ENCODE data around the gene CYB5RL.
"Not testable (repeated sequence)": the region's sequence is repeated elsewhere in the genome, so short reads cannot be mapped to it uniquely, and the experiment has no call there.

CYB5RL gene, protein sequence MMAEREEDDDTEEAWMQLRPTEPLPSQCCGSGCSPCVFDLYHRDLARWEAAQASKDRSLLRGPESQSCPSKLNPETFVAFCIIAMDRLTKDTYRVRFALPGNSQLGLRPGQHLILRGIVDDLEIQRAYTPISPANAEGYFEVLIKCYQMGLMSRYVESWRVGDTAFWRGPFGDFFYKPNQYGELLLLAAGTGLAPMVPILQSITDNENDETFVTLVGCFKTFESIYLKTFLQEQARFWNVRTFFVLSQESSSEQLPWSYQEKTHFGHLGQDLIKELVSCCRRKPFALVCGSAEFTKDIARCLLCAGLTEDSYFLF

GRCh38 chr1:54199765-54200518 is at the start of gene CYB5RL, which contains the start of gene MRPL37:
CYB5RL (minus strand) TSS chr1:54200030; CDS start chr1:54195616, 4,414 bp downstream.
MRPL37 (plus strand) TSS chr1:54200167; CDS start chr1:54200244, 77 bp downstream.
- peak; percentile 86 for DNase-seq

- no peak for DNase-seq
Measured at GRCh38 chr1:54248966-54249365, 49.1 kb upstream of the CYB5RL start.

DNA sequence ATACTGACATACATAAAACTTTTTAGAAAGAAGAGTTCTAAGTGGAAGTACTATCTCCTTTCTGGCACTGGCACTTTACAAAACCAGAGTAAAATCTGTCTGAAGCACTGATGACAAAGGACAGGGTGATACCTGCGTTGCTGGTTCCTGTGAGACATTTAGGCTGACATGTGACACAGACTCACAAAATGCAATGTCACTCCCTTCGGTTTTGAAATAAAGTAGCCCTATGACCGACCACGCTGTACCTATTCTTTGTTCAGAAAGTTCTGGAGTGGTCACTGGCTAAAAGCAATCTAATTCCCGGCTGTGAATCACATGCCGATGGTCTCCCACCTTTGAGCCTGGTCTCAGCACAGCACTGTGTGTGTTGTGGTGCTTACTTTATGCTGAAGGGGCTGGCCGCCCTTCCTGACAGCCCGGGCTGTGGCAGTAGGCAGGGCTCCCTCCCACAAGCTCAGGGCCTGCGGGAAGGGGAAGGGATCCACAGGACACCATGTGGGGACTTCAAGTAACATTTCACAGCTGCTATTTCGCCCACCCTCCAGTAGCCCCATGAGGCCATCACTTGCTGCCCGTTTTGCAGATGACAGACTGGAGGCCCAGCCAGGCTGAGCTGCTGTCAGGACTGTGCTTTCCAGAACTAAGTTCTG is 48.2 kb upstream of the CYB5RL start:
- no peak for DNase-seq

DNA sequence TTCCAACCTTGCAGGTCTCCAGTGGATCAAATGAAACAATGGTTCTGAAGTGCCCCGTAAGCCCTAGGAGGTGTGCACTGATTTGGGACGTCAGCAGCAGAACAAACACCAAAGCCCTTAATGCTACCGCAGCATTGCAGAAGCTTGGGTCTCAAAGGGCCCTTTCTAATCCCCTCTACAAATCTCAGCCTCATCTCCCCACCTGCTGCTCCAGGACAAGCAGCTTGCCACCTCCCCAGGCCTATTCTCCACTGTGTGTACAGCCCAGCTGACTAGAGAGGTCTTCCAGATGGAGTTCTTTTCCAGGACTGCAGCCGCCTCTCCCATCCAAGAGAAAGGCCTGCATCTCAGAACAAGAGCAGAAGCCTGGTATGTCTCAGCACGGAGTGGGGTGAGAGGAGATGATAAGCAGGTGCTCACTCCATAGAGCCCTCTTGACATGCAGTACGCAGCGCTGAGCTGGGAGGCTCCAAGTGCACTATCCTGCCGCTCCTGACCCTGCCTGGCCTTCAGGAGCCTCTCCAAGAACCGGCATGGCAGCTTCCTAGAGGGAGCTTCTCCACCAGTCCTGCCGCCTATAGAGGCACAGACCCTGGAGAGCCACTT is 46.4 kb upstream of the CYB5RL start:
- DNase-seq: no peak

DNA sequence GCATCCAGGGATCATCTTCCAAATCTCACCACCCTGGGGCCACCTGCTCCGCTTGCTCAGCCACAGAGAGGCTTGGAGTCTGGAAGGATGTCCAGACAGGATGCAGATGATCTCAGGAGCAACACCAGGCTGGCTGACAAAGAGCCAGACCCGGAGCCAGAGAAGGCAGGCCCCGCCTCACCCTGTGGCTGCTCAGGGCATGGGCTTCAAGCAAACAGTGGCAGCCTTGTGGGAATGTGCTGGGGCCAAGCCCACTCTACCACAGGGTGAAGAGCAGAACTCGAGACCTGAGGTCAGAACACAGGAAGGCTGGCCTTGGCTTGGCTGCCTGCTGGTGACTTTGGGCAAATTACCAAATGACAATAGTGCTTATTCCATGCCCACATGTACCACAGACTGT is 45.7 kb upstream of the CYB5RL start:
- DNase-seq: no peak

- DNase-seq: no peak
Measured at GRCh38 chr1:54244655-54245054, 44.8 kb upstream of the CYB5RL start.

DNA sequence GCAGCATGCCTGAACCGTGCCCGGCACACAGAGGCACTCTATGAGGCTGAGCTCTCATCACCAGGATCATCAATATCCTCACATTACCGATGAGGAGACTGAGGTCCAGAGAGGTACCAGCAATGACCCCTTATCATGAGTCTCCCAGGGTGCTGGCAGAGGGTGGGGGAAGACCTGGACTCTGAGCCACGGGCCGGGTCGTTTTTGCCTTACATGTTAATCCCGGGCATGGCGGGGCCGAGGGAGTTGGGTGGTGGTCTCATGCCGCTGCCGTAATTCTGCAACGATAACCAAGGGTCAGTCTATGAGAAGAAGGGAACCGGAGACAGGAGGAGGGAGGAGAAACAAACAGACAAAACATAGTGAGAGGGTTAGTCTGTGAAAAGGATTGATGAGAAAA is 43.2 kb upstream of the CYB5RL start:
- DNase-seq: no peak

DNA sequence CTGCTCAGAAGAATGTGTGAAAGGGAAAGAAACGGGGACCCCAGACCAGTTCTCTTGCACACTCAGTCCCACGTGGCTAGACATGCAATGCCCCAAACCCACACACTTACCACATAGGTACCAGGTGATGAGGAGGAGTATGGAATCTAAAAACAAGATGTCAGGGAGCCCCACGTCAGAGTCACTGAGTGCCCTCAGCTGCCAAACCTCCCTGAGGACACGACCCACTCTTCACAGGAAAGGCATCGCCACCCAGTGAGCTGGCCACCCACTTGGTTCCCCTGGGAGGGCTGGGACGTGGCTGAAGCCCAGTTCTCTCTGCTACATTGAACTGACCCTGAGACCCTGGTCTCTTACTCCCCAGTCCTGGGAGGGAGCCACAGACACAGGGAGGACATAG is 41.5 kb upstream of the CYB5RL start:
- no peak for DNase-seq

DNA sequence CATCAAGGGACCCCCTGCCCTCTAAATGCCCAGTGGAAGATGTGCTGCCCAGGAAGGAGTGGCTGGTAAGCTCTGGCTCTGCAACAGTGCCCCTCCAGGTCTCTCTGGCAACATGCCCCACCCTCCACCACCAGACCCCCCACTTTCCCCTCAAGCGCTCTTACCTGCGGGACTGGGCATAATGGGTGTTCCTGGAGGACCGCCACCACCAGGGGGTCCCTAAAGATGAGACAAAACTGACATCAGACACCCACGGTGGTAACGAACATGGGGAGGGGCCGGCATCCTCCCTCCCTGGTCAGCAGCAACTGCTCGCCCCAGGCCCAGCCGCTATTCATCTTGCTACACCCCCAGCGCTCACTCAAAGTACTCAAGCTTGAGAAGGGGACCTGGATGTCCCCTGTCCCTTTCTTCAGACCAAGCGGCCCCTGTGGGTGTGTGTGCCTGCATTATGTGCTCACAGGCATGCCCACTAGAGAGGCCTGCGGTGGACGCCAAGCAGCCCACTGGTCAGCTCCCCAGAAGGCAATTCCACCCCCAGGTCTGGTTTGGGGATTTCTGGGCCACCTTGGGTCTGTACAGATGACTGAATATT is 41.0 kb upstream of the CYB5RL start:
- no peak for DNase-seq

DNA sequence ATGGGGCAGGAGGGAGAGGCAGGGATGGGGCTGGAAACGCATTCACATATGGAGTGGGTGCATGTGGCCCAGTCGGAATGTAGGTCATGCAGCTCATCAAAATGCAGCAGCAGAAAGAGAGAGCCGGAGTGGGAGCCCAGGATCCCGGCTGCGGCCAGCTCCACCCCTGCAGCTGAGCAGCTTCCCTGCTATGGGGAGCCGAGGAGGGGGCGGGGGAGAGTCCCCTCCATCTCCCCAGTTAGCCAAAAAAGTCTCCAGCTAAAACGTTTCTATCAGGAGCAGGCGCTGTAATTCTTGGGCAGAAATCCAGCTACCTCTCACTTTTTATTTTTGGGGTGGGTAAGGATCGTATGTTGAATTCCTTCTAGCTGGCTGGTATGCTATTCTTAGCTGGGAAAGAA is 39.8 kb upstream of the CYB5RL start:
- no peak for DNase-seq

DNA sequence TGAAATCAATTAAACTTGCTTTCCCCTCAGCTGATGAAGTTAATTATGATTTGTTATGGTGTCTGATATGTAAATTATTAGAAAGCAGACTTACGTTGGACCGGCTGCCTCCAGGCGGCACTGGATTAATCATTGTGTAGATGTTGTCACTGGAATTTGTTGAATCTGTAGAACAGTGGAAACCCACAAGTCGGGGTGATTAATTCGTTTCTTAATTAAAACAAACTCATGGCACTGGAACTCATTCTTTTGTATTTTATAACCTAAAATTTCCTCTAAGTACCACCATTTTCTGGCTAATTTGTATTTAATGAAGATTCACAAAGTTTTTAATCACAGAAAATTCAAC is 39.2 kb upstream of the CYB5RL start:
- no peak for DNase-seq

DNA sequence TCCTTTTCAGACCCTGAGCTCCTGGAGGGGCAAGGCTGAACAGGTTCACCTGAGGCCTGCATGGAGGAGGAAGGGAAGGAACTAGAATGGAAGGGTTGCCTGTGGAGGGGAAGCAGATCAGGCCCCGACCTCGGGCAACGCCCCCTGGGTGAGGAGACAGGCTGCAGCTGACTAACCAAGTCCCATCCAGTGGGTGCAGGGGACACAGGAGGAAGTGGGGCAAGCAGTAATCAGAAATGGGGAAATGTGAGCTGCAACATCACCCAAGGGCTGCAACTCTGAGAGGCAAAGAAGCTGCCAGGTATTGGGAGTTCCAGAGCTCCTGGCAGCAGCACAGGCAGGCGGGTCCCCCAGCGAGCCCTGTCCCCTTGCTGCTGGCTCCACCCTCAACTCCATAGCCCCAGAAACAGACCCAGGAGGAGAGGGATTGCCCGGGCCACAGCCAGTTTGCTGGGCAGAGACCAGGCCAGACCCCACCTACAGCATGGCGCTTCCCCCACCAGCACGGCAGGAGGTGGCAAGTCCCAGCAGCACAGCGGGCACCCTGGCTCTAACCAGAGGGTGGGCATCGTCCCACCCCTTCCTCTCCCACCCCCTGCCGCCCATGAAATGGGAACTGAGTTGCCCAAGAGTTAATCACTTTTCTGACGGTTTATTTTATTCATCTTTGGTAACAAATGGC is 38.7 kb upstream of the CYB5RL start:
- DNase-seq: no peak

- no peak for DNase-seq
Measured at GRCh38 chr1:54237586-54237985, 37.8 kb upstream of the CYB5RL start.

DNA sequence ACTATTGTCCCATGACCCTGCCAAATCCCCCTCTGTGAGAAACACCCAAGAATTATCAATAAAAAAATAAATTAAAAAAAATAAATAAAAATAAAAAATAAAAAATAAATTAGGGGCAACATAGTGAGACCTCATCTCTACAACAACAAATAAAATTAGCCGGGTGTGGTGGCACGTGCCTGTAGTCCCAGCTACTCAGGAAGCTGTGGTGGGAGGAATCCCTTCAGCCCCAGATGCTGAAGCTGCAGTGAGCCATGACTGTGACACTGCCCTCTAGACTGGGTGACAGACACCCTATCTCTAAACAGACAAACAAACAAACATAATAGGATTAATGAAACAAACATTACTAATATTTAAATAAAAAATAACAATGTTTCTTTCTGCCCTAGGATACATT is 34.5 kb upstream of the CYB5RL start:
- no peak for DNase-seq

DNA sequence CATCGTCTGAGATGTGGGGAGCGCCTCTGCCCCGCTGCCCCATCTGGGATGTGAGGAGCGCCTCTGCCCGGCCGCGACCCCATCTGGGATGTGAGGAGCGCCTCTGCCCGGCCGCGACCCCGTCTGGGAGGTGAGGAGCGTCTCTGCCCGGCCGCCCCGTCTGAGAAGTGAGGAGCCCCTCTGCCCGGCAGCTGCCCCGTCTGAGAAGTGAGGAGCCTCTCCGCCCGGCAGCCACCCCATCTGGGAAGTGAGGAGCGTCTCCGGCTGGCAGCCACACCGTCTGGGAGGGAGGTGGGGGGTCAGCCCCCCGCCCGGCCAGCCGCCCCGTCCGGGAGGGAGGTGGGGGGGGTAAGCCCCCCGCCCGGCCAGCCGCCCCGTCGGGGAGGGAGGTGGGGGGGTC is 33.4 kb upstream of the CYB5RL start:
- not testable (repeated sequence) for DNase-seq

DNA sequence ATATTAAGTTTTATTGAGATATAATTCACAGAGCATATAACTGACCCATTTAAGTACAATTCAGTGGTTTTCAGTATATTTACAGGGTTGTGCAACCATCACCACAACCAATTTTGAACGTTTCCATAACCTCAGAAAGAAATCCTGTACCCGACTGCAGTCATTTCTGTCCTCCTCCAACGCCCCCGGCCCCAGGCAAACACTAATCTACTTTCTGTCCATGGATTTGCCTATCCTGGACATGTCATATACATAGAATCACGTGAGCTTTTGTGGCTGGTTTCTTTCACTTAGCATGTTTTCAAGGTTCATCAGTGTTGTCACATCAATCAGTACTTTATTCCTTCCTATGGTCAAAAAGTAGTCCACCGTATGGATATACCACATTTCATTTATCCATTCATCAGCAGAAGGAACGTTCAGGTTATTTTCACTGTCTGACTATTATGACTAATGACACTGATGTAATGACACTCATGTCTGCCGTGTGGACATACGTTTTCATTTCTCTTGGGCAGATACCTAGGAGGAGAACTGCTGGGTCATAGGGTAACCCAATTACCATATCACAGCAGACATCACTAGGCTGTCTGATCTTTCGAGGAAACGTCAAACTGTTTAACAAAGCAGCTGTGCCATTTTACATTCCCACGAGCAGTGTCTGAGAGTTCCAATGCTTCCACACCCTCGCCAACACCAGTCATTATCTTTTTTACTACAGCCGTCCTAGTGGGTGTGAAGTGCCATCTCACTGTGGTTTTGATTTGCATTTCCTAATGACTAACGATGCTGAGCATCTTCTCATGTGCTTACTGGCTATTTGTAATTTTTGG is 30.9 kb upstream of the CYB5RL start:
- no peak for DNase-seq

GRCh38 chr1:54229281-54229891 is 29.6 kb upstream of the CYB5RL start:
- DNase-seq: no peak

GRCh38 chr1:54228638-54229079 is 28.8 kb upstream of the CYB5RL start:
- DNase-seq: no peak

GRCh38 chr1:54227891-54228310 is 28.1 kb upstream of the CYB5RL start:
- DNase-seq: no peak

DNA sequence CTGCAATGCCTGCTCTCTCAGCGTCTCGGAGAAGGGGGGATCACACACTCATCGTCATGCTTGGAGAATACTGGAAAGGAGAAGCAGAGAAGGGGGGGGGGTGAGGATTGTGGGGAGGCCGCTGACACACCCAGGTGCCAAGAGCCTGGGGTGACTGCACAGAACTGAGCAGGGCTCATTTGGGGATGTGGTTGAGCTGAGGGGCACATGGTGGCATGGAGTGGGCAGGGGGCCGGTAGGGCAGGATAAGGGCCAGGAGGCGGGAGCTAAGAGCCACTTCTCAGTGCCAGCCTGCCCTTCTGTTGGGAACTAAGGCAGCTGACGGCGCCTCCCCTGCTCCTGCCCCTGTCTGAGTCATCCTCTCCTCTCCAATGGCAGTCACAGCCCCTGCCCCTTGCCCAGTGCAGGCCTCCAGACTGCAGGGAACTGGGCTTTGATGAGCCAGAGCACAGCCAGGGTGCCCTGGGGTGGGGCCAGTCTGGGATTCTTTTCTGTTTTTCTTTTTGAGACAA is 27.3 kb upstream of the CYB5RL start:
- no peak for DNase-seq

Measured in activated CD8-positive, alpha-beta memory T cell treated with anti-CD3 and anti-CD28 coated beads, Interleukin-2, amount 50 U/mL, for 4 hours (primary cell).